ENCODE results near the gene EYA4.
A peak's percentile ranks its signal among the peaks of the same experiment; 100 is the strongest.

Gene EYA4

DNA sequence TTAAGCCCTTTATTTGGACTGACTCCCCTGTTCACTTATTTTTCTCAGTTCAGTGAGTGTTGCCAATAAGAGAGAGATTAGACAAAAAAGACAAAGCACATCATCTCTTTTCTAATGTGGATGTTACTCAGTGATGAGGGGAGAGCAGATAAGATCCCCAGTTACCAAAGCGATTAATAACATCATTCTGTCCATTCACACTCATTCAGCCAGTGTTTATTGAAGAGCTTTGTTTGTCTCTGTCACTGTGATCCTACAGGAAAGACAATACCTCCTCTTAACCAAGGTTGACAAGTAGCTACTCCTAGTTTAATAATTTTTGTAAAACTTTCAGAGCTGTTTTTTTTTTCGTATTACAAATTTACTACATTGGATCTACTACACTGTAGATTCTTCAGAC lies 163.0 kb downstream of the EYA4 start:
- no peak for DNase-seq (ENCODE audit: low spot score)

GRCh38 chr6:133404728-133405127 lies 163.6 kb downstream of the EYA4 start:
- no peak for DNase-seq (ENCODE audit: low spot score)

DNA sequence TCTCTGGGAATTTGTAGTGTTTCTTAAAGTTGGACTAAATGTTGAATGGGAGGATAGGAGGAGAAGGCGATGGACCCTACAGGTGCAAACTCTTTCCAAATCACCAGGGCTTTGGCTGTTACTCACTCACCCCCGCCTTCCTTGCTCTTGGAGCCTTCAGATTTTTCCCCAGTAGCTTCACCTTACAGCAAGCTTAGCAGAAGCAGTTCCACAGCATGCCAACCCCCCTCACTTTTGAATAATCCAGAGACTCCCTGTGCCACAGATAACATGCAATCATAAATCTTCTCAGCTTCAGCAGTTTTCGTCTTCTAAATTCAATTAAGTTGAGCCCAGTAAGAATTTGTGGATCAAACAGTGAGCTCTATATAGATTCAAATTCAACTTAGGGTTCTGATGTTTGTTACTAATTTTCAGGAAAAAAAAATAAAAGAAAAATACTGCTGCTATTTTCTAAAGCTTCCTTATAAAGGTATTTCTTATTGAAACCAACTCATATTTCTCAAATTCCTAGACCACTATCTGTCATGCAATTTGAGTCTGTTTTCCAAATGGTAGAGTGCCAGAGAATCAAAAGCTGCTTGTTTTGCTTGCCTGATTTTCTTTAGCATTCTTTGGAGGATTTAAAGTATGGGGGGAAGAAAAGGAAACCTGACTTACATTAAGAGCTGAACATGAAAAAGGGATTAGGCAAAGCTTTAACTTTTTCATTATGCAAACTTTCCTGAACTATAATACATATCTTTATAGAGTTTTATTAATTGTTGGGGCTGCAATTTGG lies 166.4 kb downstream of the EYA4 start:
- DNase-seq (ENCODE audit: low spot score), result no peak

DNA sequence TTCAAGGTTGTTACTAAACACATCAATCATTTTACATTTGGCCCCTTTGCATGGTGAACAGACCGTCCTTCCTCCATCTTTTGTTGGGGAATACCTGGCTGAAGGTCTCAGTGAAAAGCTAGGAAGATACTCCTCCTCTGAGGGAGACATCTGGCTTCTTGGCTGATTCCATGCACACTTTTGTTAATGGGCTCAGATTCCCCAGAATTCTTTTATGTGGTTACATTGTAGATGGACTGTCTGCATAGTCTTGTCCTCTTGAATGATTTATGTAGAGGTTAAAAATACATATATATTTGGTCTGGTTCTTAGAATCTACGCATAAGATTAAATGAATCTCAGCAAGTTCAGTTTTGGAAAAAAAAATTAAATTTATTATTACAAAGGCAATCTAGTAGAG lies 167.0 kb downstream of the EYA4 start:
- no peak for DNase-seq (ENCODE audit: low spot score)

GRCh38 chr6:133408543-133408942 lies 167.4 kb downstream of the EYA4 start:
- DNase-seq (ENCODE audit: low spot score), result no peak

- DNase-seq (ENCODE audit: low spot score), result peak; percentile 58
These were observed 169.7 kb downstream of the EYA4 start for GRCh38 chr6:133410638-133411435.

DNA sequence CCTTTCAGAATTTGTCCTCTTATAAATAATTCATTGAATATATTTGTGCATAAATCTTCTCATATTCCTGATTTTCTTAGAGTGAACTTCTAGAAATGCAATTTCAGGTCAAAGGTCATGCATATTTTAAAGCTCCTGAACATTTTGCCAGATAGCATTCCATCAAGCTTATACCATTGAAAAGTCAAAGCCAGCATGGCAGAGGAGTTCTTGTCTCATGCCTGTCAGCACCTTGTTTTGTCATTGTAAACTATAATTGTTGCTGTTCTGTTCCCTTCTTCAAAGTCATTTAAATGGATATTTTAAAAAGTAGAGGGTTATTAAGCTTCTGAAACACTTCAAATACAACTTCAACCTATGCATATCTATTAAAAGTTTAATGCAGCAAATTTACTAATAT lies 170.6 kb downstream of the EYA4 start:
- DNase-seq (ENCODE audit: low spot score), result no peak

GRCh38 chr6:133415262-133415661 lies 174.1 kb downstream of the EYA4 start:
- no peak for DNase-seq (ENCODE audit: low spot score)

GRCh38 chr6:133418108-133418507 lies 177.0 kb downstream of the EYA4 start:
- DNase-seq (ENCODE audit: low spot score), result no peak

DNA sequence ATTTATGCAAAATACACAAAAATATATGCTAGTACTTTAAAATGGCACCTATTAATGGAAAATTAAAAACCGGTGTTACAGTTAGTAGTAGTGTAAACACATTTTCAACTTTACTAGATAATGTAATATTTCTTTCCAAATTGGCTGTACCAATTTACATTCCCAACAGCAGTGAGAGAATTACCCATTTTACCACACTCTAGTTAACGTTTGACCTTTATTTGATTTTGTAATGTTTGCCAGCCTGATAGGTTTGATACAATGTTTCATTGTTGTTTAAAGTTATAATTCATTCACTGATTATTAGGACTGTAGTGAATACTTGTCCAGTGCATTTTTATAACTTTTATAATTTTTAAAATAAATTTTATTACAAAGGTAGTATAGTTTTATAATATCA lies 182.1 kb downstream of the EYA4 start:
- no peak for DNase-seq (ENCODE audit: low spot score)

GRCh38 chr6:133424359-133424758 lies 183.2 kb downstream of the EYA4 start:
- no peak for DNase-seq (ENCODE audit: low spot score)

GRCh38 chr6:133426038-133426437 lies 184.9 kb downstream of the EYA4 start:
- no peak for DNase-seq (ENCODE audit: low spot score)

DNA sequence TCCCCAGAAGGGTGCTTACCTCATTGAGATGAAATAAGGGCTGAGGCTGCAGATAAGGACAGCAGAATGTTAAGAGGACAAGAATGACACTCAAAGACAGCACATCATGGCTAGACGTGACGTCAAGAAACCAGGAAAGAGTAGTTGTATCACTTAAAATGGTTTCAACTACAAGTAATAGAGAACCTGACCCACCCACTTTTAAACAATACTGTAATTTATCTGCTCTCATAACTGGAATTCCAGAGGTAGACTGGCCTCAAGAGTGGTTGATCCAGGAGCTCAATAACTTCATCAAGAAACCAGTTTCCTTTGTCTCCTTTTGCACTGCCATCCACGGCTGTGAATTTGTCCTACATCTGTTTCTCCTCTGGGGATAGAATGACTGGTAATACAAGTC lies 187.1 kb downstream of the EYA4 start:
- no peak for DNase-seq (ENCODE audit: low spot score)

- no peak for DNase-seq (ENCODE audit: low spot score)
These were observed 189.4 kb downstream of the EYA4 start for GRCh38 chr6:133430530-133430929.

- no peak for DNase-seq (ENCODE audit: low spot score)
These were observed 189.9 kb downstream of the EYA4 start for GRCh38 chr6:133431031-133431430.

- no peak for DNase-seq (ENCODE audit: low spot score)
These were observed 191.1 kb downstream of the EYA4 start for GRCh38 chr6:133432021-133432989.

DNA sequence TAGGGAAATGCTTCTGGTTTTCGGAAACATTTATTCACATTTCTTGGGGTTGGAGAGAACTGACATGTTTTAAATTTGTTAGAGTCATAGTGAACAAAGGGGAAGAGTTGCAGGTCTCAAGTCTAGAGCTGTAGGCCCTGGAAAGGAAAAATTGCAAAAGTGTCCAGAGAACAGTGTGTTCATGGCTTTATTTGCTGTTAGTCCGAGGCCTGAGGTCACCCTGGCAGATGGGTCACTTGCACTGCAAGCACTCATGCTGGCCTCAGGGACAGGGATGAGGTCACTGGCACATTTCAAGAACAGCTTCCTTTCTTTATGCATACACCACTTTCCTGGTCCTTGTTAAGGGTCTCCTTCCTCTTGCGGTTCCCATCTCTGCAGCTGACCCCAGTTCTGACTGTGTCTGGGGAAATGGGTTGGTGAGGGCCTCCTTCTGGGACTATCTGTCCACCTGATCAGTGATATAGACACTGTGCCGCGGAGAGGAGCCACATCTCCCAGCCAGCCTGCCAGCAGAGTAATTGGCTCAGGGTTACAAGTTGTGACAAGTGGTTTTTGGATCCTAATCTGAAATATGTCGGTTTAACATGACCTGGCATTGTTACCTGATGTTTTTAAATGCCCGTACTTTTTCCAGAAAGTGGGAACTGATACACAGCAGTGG lies 194.0 kb downstream of the EYA4 start:
- no peak for DNase-seq (ENCODE audit: low spot score)

GRCh38 chr6:133436652-133437051 lies 195.5 kb downstream of the EYA4 start:
- no peak for DNase-seq (ENCODE audit: low spot score)

DNA sequence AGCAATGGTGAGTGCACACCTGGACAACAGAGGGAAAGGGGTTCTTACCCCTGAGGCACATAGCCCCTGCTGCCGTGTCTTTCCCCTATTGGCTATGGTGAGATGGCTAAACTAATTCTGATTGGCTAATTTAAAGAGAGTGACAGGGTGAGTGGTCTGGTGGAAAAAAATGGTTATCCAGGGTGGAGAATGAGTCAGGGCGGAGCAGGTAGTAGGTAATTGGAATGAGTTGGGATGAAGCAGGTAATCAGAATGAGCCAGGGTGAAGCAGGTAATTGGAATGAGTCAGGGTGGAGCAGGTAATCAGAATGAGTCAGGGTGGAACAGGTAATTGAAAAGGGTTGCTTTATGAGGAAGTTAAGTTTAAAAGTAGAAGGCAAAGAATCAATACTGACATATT lies 200.3 kb downstream of the EYA4 start:
- DNase-seq (ENCODE audit: low spot score), result no peak

DNA sequence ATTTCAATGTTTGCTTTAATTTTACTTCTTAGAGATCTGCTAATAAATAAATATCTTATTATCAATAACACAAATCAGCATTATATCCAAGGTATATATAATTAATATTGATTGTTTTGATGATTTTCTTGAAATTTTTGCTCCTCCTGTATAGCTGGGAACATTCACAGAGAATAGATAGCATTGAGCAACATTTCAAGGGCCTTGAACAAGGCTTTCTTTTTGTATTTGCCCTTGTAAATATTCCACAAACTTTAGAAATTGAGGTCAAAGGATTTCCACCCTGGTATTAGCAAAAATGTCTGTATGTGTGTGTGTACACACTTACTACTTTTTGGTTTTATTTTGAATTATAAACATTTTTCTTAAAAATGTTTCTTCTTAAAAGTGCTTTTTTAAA lies 205.6 kb downstream of the EYA4 start:
- DNase-seq (ENCODE audit: low spot score), result no peak

- no peak for DNase-seq (ENCODE audit: low spot score)
These were observed 206.8 kb downstream of the EYA4 start for GRCh38 chr6:133447924-133448323.

DNA sequence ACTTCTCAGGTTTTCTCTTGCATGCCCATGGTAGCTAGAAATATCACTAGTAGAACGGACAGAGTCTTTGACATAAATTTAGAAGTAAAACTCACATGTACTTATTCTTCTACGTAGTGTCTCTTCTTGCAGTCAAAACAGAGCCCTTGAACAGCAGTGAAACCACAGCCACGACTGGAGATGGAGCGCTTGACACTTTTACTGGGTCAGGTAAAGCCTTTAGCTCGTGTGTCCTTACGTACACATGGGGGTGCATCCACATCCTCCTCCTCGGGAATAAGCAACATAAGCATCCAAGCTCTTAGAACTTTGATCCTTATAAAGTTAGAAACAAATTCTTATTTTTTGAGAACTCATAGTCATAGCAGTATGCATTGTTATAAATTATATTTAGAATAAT lies 215.3 kb downstream of the EYA4 start:
- no peak for DNase-seq (ENCODE audit: low spot score)
